Spleen (tissue), 7 donors: ENCODE results near the gene GSE1.

Source experiments
- POLR2A ChIP-seq, 3 donors: fragments of 450-650 bp; IDR thresholded peaks; one replicate each; pipeline ENCODE4 v1.5.1; 2017; ENCODE audit warnings: antibody characterized with exemption in 3 of 3, mild to moderate bottlenecking in 1 of 3
- TF ChIP-seq, protein P1 (sequence below), 11 experiments: fragments of 200-600 bp in 7 of 11; fragments of 450-650 bp in 4 of 11; sonication (generic) in 4 of 11; IDR thresholded peaks in 8 of 11; conservative IDR thresholded peaks in 3 of 11; 1 replicate in 7 of 11; 2 replicates in 4 of 11; pipeline versions ENCODE4 v1.4.0 to v1.8.0; 2016 to 2021; ENCODE audit warnings: antibody characterized with exemption in 11 of 11, inconsistent platforms in 4 of 11, mild to moderate bottlenecking in 1 of 11
- donor health status: DM: no; HTN: no; CAD: no; lungs with moderate emphysema.
- donor health status: DM: no; HTN: no; CAD: no.
- donor health status: DM: no; HTN: no; CAD: no.

DNA sequence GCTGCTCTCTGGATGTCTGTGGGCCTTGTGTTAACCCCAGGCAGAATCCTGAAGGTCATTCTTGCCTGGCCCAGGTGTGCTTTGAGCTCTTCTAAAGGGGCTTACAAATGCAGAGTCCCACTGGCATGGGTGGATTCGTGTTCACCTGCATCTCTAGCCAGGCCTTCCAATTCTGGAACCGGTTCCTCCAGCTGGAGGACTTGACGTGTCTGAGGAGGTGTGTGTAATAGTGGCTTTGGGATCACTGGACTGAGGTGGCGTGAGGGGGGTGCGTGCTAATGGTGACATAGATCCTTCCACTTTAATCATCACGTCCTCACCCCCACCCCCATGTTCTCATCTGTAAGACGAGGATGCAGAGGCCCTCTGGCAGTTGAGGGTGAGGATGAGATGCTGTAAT is 4.8 kb downstream of the GSE1 start:
- TF ChIP-seq, protein P1, sequence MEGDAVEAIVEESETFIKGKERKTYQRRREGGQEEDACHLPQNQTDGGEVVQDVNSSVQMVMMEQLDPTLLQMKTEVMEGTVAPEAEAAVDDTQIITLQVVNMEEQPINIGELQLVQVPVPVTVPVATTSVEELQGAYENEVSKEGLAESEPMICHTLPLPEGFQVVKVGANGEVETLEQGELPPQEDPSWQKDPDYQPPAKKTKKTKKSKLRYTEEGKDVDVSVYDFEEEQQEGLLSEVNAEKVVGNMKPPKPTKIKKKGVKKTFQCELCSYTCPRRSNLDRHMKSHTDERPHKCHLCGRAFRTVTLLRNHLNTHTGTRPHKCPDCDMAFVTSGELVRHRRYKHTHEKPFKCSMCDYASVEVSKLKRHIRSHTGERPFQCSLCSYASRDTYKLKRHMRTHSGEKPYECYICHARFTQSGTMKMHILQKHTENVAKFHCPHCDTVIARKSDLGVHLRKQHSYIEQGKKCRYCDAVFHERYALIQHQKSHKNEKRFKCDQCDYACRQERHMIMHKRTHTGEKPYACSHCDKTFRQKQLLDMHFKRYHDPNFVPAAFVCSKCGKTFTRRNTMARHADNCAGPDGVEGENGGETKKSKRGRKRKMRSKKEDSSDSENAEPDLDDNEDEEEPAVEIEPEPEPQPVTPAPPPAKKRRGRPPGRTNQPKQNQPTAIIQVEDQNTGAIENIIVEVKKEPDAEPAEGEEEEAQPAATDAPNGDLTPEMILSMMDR (IDR thresholded peaks at IDR 0.05 in 8 of 11, conservative IDR thresholded peaks at IDR 0.05 in 3 of 11) = no peak
- TF ChIP-seq POLR2A (IDR thresholded peaks at IDR 0.05) = no peak
